GM12864 (cell line): ENCODE data around the gene FCN3.

Experiments used
- DNase-seq: peaks from one replicate; pipeline ENCODE4 v3.0.0-alpha.2; 2011; ENCODE audit warnings: low read depth
- H3K4me3 ChIP-seq: 2 replicates; pipeline ENCODE4 v1.5.1; 2011; ENCODE audit warnings: mild to moderate bottlenecking, low read depth, low read length, control low read depth
- CTCF ChIP-seq: IDR thresholded peaks from 2 replicates; pipeline ENCODE4 v1.5.1; 2011; ENCODE audit warnings: low read depth, mild to moderate bottlenecking, moderate library complexity, low read length, control low read depth, inconsistent platforms; ENCODE audit errors: missing control alignments

FCN3 gene

GRCh38 chr1:27350663-27351540, 23.7 kb downstream of the FCN3 start:
- TF ChIP-seq CTCF, result no peak
- H3K4me3 ChIP-seq, result no peak overlapping the region
- DNase-seq, result no peak

- no peak for TF ChIP-seq CTCF
- H3K4me3 ChIP-seq, result no peak overlapping the region; the same call in 1 of the 2 replicates
- no peak for DNase-seq
Observed at GRCh38 chr1:27349784-27350662, 24.6 kb downstream of the FCN3 start.

- no peak for TF ChIP-seq CTCF
- H3K4me3 ChIP-seq, result peak overlapping the region; percentile 1; the same call in 1 of the 2 replicates
- no peak for DNase-seq
Observed at GRCh38 chr1:27348861-27349783, 25.5 kb downstream of the FCN3 start.

- DNase-seq, result no peak
- no peak for TF ChIP-seq CTCF
- no peak overlapping the region for H3K4me3 ChIP-seq
Observed at GRCh38 chr1:27346991-27347624, 27.5 kb downstream of the FCN3 start.

GRCh38 chr1:27346357-27346756, 28.3 kb downstream of the FCN3 start:
- TF ChIP-seq CTCF, result no peak
- no peak overlapping the region for H3K4me3 ChIP-seq
- no peak for DNase-seq

- TF ChIP-seq CTCF, result no peak
- DNase-seq, result no peak
- no peak overlapping the region for H3K4me3 ChIP-seq
Observed at GRCh38 chr1:27345272-27345671, 29.4 kb downstream of the FCN3 start.
